GM21360 (cell line): ENCODE measurements around the gene C11orf54.

Experiments used
- ATAC-seq: cut with Tn5 transposase; IDR thresholded peaks from one replicate; pipeline ENCODE4 v1.9.1; 2021; ENCODE audit warnings: mild to moderate bottlenecking, moderate library complexity; ENCODE audit not compliant: unreplicated experiment

C11orf54 gene

GRCh38 chr11:93741094-93741881, at the start of gene C11orf54, which contains the start of gene TAF1D:
Gene C11orf54 (plus strand): TSS chr11:93741672. CDS start chr11:93747394, 5,722 bp downstream.
Gene TAF1D (minus strand): TSS chr11:93741495. CDS start chr11:93739304, 2,191 bp downstream.
- peak; percentile 84 for ATAC-seq

GRCh38 chr11:93694109-93694508, 47.4 kb upstream of the C11orf54 start:
- ATAC-seq: no peak

GRCh38 chr11:93694557-93694956, 46.9 kb upstream of the C11orf54 start:
- no peak for ATAC-seq

- no peak for ATAC-seq
Measured at GRCh38 chr11:93697611-93698010, 43.9 kb upstream of the C11orf54 start.

DNA sequence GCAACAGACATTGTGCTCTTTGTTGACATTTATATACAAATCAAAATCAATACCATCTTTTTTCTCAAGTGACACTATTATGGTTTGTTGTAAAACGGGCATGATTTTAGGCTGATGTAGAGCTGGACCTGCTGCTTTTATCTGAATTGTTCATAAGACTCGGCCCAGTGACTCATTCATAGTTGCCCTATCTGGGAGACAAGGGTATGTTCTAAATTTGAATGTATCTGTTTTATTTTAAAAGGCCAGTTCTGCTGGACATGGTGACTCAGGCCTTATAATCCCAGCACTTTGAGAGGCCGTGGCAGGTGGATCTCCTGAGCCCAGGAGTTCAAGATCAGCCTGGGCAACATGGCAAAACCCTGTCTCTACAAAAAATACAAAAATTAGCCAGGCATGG, 40.6 kb upstream of the C11orf54 start:
- no peak for ATAC-seq

DNA sequence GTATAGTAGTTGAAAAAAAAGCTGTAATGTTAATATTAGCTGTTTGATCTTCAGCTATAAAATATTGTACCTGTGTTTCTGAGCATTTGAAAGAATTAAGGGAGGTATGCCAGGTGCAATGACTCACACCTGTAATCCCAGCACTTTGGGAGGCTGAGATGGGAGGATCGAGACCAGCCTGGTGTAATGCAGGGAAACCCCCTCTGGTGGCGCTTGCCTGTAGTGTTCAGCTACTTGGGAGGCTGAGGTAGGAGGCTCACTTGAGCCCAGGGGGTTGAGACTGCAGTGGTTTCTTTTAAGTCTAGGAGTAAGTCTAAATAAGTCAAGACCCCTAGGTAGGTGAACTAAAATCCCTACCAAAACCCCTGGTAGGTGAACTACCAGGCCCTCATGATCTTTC, 37.2 kb upstream of the C11orf54 start:
- ATAC-seq: no peak

DNA sequence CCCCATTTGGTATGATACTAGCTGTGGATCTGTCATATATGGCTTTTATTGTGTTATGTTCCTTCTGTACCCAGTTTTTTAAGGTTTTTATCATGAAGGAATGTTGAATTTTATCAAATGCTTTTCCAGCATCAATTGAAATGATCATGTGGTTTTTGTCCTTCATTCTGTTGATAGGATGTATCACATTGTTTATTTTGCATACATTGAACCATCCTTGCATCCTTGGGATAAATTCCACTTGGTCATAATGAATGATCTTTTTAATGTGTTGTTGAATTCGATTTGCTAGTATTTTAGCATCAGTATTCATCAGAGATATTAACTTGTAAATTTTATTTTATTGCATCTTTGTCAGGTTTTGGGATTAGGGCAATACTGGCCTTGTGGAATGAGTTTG, 31.2 kb upstream of the C11orf54 start:
- no peak for ATAC-seq

- no peak for ATAC-seq
Measured at GRCh38 chr11:93712678-93713077, 28.8 kb upstream of the C11orf54 start.

- no peak for ATAC-seq
Measured at GRCh38 chr11:93715797-93716396, 25.6 kb upstream of the C11orf54 start.

GRCh38 chr11:93717501-93717900, 24.0 kb upstream of the C11orf54 start:
- ATAC-seq: no peak

GRCh38 chr11:93718057-93718563, 23.4 kb upstream of the C11orf54 start:
- ATAC-seq: peak; percentile 79

- no peak for ATAC-seq
Measured at GRCh38 chr11:93719310-93719709, 22.2 kb upstream of the C11orf54 start.

DNA sequence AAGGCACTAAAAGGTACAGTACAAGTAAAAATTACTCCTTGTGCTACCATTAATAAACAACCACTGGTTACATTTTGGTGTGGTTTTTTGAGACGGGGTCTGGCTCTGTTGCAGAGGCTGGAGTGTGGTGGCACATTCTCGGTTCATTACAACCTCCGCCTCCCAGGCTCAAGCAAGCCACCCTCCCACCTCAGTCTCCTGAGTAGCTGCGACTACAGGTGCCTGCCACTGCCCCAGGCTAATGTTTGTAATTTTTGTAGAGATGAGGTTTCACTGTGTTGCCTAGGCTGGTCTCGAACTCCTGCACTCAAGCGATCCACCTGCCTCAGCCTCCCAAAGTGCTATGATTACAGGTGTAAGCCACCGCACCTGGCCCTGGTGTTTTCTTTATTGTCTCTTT, 20.9 kb upstream of the C11orf54 start:
- ATAC-seq: no peak

- no peak for ATAC-seq
Measured at GRCh38 chr11:93724089-93724488, 17.4 kb upstream of the C11orf54 start.

DNA sequence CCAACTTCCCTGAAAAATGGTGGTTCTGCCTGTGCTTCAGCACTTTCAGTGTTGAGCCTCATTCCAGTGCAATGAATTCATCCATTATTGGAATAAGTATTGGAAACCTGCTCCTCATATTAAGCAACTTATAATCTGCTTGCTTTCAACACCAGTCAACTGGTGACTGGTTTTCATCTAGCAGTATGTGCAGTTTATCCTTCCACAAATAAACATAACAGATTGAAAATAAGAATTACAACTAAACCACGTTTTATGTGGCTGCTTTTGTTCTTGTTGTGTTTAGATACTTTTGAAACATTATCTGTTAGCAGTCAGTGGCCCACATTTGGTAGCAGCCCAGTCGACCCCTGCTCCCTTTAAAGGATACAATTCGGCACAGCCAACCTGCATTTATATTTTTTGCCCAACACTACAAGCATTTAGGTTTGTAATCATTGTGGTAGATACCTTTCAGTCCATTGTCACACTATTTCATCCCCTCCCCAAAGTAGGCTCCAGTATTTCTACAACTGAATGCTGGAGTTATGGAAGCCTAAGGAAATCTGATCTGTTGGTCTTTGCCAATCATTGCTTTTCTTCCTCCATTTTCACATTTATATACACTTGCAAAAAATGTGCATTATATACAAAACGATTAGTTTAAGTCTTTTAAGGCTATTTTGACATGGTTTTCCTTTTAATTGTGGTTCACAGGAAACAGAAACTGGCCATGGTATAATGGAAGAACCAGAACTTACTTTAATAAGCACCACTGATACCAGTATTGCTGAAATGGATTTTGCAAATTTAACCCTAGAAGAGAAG, 13.3 kb upstream of the C11orf54 start:
- no peak for ATAC-seq

- ATAC-seq: no peak
Measured at GRCh38 chr11:93728792-93729128, 12.7 kb upstream of the C11orf54 start.

DNA sequence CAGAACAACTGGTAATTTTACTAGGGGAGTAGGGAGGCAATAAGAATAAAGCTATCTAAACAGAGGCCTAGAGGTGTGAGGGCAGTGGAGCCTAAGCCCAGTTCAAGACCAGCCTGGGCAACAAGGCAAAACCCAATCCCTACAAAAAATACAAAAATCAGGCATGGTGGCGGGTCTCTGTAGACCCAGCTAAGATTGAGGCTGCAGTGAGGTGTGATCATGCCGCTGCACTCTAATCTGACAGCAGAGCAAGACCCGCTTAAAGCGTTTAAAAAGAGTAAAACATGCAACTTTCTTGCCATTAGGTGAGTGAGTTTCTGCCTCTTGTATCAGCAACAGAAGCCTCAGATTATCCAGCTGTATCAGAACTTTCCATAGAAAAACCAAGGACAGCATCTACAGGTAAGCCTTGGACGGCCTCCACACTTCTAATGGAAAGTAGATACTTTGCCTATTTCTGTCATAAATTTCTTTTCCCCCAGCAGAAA, 12.3 kb upstream of the C11orf54 start:
- ATAC-seq: no peak

GRCh38 chr11:93730108-93731107, 11.1 kb upstream of the C11orf54 start:
- no peak for ATAC-seq

GRCh38 chr11:93732237-93732892, 9.1 kb upstream of the C11orf54 start:
- no peak for ATAC-seq

DNA sequence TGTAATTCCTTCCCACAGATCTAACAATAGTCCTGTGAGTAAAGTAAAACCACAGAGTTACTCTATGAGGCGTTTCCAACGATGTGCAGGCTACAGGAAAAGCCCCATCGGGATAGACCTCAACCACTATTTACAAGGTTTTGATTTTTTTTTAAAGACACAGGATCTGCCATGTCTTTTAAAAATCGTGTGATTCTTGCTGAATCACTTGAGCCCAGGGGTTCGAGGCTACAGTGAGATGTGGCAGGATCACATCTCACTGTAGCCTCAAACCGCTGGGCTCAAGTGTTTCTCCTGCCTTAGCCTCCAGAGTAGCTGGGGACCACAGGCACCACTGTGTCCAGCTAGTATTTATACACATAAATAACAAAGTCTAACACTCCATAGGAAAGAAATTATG, 8.0 kb upstream of the C11orf54 start:
- ATAC-seq: no peak
